Measurements from ENCODE around the gene NABP1.

The NABP1 gene

DNA sequence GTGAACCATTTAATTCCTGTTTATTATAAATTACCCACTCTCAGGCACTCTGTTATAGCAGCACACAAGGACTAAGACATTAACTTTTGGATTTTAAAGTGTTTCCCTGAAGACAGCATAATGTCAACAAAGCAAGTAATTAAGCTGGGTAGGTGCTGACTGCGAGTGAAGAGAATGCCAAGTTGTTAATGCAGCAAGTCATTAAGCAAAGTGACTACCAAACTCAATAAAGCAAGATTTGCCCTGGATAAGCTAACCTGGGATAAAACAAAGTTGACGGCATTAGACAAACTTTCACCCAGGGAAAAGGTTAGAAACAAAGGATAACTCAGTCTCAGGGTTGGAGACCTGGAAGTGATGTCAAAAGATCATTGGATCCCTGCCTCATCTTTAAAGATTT, 28.4 kb upstream of the NABP1 start:
- H3K27ac ChIP-seq, result no peak overlapping the region
- TF ChIP-seq, protein P1, sequence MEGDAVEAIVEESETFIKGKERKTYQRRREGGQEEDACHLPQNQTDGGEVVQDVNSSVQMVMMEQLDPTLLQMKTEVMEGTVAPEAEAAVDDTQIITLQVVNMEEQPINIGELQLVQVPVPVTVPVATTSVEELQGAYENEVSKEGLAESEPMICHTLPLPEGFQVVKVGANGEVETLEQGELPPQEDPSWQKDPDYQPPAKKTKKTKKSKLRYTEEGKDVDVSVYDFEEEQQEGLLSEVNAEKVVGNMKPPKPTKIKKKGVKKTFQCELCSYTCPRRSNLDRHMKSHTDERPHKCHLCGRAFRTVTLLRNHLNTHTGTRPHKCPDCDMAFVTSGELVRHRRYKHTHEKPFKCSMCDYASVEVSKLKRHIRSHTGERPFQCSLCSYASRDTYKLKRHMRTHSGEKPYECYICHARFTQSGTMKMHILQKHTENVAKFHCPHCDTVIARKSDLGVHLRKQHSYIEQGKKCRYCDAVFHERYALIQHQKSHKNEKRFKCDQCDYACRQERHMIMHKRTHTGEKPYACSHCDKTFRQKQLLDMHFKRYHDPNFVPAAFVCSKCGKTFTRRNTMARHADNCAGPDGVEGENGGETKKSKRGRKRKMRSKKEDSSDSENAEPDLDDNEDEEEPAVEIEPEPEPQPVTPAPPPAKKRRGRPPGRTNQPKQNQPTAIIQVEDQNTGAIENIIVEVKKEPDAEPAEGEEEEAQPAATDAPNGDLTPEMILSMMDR (conservative IDR thresholded peaks at IDR 0.05), result no peak
- TF ChIP-seq ZFX (IDR thresholded peaks at IDR 0.05), result no peak

DNA sequence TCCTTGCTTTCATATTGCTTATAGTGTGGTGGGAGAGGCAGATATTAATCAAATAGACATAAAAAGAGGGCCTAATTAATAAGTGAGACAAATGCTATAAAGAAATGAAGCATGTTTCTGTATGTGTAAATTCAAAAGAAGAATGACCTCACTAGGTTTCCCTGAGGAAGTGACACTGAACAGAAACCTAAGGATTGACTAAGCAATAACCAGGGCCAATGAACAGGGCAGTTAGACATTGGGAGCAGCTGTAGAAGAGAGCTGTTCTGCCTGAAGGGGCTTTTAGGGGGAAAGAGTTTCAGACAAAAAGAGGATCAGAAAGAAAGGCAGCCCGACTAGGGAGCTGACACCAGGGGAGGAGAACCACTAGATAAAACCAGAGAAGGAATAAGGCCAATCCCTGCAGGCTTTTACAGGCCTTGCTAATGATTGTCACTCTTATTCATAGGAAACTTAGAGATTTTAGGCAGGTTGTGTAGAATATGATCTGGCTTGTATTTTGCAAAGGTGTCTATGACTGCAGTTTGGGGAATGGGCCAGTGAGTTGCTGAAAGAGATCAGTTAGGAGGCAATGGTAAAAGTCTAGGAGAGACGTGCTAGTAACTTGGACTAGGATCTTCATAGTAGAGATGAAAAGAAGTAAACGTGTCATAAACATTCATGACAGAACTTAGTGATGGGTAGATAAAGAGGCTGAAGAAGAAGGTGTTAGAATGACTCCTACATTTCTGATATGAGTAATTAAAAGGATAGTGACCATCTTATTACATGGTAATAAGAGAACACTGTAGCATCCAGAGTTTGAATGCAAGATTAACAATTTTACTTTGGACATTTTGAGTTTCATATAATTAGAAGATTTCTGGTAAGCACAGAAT, 26.8 kb upstream of the NABP1 start:
- no peak overlapping the region for H3K27ac ChIP-seq
- TF ChIP-seq ZFX (IDR thresholded peaks at IDR 0.05), result no peak
- TF ChIP-seq, protein P1 (conservative IDR thresholded peaks at IDR 0.05), result no peak

DNA sequence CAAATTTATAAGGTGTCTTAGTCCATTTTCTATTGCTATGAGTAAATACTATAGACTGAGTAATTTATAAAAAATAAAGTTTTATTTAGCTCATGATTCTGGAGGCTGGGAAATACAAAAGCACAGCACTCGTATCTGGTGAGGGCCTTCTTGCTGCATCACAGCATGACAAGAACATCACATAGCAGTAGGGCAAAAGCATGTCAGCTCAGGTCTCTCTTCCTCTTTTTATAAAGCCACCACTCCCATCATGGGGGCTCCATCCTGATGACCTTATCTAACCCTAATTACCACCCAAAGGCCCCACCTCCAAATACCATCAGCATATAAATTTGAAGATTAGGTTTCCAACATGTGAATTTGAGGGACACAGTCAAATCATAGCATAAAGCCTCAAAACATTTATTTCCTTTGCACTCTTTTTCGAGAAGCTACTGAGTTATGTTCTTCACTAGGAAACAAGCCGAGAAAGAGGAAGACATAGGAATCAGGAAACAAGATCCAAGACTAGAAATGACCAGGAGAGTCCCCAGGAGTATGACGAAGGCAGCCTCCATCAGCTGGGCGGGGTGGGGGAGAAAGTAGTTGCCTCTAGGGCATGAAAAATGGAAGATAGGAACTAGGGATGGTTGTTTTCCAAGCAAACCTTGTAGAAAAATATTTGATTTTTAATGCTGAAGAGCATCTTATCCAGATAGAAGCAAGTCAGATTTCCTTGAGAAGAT, 24.1 kb upstream of the NABP1 start:
- H3K27ac ChIP-seq, result no peak overlapping the region
- TF ChIP-seq, protein P1 (conservative IDR thresholded peaks at IDR 0.05), result no peak
- no peak for TF ChIP-seq ZFX (IDR thresholded peaks at IDR 0.05)

DNA sequence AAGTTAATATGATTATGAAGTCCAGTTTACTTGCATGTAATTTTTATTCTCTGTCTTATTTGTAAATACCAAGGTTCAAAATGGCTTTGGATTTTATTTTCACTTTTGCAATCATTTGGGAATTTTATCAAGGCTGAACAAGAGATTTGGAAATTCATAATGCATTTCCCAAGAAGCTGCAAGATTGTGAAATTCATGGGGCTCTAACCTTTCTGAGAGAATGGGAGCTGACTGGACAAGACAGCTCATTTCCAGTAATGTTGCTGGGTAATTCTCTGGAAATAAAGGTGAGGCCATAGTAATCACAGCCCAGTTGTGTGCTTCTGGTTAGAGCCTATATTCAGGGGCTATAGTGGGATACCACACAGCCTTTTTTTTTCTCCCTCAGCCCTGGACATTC, 21.5 kb upstream of the NABP1 start:
- no peak overlapping the region for H3K27ac ChIP-seq
- no peak for TF ChIP-seq ZFX (IDR thresholded peaks at IDR 0.05)
- TF ChIP-seq, protein P1 (conservative IDR thresholded peaks at IDR 0.05), result no peak

DNA sequence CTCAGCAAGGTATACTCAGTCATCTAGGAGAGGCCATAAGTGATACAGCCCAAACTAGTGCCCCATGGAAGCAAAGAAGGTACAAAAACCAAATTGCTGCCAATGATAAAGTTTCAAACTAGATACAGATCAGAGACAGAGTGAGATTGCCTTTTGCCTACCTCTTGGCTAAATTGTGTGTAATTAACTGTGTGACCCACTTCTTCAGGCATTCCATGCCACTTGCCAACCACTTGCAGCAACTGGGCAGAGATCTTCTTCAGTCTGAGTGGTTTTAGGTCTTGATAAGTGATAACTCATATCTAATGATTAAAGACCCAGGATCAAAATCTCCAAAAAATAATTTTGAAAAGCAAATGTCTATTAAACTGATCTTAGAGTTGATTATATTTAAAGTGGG, 21.1 kb upstream of the NABP1 start:
- TF ChIP-seq ZFX (IDR thresholded peaks at IDR 0.05), result no peak
- TF ChIP-seq, protein P1 (conservative IDR thresholded peaks at IDR 0.05), result no peak
- no peak overlapping the region for H3K27ac ChIP-seq

DNA sequence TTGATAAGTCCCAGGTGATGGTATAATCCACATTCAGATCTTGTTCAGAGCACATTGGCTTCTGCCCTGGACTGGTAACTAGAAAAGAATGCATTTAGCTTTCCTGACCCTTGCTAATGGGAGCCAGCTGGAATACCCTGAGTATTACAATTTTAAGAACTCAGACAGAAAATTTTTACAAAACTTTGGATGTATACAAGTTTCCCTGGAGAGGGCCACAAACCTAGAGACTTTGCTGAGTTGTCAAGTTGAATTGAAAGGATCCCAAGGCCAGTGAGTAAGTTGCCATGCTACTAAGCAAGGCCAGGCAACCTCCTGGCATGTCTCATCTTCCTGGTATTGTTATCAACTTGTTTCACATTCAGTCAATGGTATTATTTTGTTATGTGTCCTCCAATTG, 20.0 kb upstream of the NABP1 start:
- TF ChIP-seq ZFX (IDR thresholded peaks at IDR 0.05), result no peak
- no peak overlapping the region for H3K27ac ChIP-seq

DNA sequence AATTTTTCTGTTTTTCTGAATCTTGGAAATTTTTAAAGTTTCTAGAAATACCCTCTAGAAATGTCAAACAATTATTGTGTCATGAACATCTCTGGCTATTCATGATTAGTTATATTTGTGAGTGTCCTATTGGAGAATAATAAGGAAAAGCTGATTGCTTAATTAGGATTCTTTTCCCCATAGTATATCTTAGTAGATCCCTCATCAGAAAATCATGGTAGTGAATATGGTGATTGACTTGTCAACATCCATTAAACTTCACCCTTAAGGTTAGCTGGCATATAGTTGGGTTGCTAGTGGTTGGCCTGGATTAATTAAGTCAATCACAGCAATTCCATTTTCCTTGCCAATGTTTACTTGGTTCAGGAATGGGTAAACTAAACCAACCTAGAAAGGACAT, 18.7 kb upstream of the NABP1 start:
- no peak overlapping the region for H3K27ac ChIP-seq

More for the DNA sequence above, 18.7 kb upstream of the NABP1 start:
- TF ChIP-seq ZFX (IDR thresholded peaks at IDR 0.05), result no peak
- TF ChIP-seq, protein P1 (conservative IDR thresholded peaks at IDR 0.05), result no peak

All from C4-2B (cell line).